CD4-positive, CD25-positive, alpha-beta regulatory T cell (primary cell): ENCODE measurements around the gene PRELID3B. TPM values are rescaled to one million over a fixed set of nuclear protein-coding genes. Genes with fewer than 3 reads are reported as not detected.

Experiments
- ATAC-seq, 2 donors: fragments of 150-1000 bp; cut with Tn5 transposase; one replicate each; pipeline ENCODE4 v1.10.0; 2021; ENCODE audit warnings: low read depth in 2 of 2, moderate number of reproducible peaks in 2 of 2, moderate library complexity in 1 of 2
- DNase-seq, 3 donors: peaks; one replicate each; pipeline versions ENCODE4 v3.0.0 to v3.0.0-alpha.2; 2012 to 2022; ENCODE audit warnings: mixed read lengths in 1 of 3
- H3K27ac ChIP-seq: one replicate; pipeline ENCODE4 v1.7.0; 2013; ENCODE audit warnings: mild to moderate bottlenecking, low read length; ENCODE audit not compliant: insufficient read depth, poor library complexity, severe bottlenecking
- H3K27me3 ChIP-seq: one replicate; pipeline ENCODE4 v1.7.0; 2013; ENCODE audit warnings: low read length; ENCODE audit not compliant: control insufficient read depth, insufficient read depth
- H3K36me3 ChIP-seq: one replicate; pipeline ENCODE4 v1.7.0; 2013; ENCODE audit warnings: mild to moderate bottlenecking, low read length, moderate library complexity; ENCODE audit not compliant: control insufficient read depth, insufficient read depth
- H3K4me1 ChIP-seq: 2 replicates; pipeline ENCODE4 v1.7.0; 2013; ENCODE audit warnings: mild to moderate bottlenecking, low read length; ENCODE audit not compliant: insufficient read depth, control insufficient read depth, poor library complexity, severe bottlenecking
- H3K4me3 ChIP-seq: one replicate; pipeline ENCODE4 v1.7.0; 2013; ENCODE audit warnings: low read depth, mild to moderate bottlenecking, low read length, moderate library complexity
- H3K9me3 ChIP-seq, 2 experiments: 1 replicate in 1 of 2; 2 replicates in 1 of 2; pipeline ENCODE4 v1.7.0; 2013; ENCODE audit warnings: low read length in 2 of 2, mild to moderate bottlenecking in 1 of 2, moderate library complexity in 1 of 2; ENCODE audit not compliant: control insufficient read depth in 2 of 2
- H3K27ac Mint-ChIP-seq, 3 donors: one replicate each; pipeline ENCODE4 v1.8.0; 2020 to 2022; ENCODE audit warnings: mild to moderate bottlenecking in 3 of 3, mixed read lengths in 3 of 3, moderate library complexity in 2 of 3
- H3K27me3 Mint-ChIP-seq: one replicate; pipeline ENCODE4 v1.8.0; 2022; ENCODE audit warnings: mild to moderate bottlenecking, mixed read lengths
- H3K36me3 Mint-ChIP-seq: one replicate; pipeline ENCODE4 v1.8.0; 2020; ENCODE audit warnings: mixed read lengths
- H3K4me1 Mint-ChIP-seq, 4 donors: one replicate each; pipeline ENCODE4 v1.8.0; 2020 to 2022; ENCODE audit warnings: mixed read lengths in 4 of 4, mild to moderate bottlenecking in 1 of 4
- H3K4me3 Mint-ChIP-seq, 4 donors: one replicate each; pipeline ENCODE4 v1.8.0; 2020 to 2022; ENCODE audit warnings: mild to moderate bottlenecking in 4 of 4, mixed read lengths in 4 of 4, moderate library complexity in 3 of 4
- H3K9me3 Mint-ChIP-seq, 7 donors: one replicate each; pipeline ENCODE4 v1.8.0; 2020 to 2022; ENCODE audit warnings: mixed read lengths in 7 of 7, mild to moderate bottlenecking in 3 of 7, moderate library complexity in 2 of 7
- polyA plus RNA-seq, 4 donors: library from polyadenylated mRNA; unstranded; fragments of 300-500 nt; fragmentation: Illumina TruSeq; gene quantifications; one replicate each; pipeline ENCODE4 v1.2.3, GENCODE V29; 2021
- total RNA-seq: library from RNA; stranded (reverse); gene quantifications from one replicate; pipeline ENCODE4 v1.2.3, GENCODE V29; 2022

The PRELID3B gene
- total and polyA plus RNA-seq, 5 donors from 2014 or later = 33.8 to 50.4 (median 41.3) TPM

GRCh38 chr20:59032023-59032712 lies 10.4 kb downstream of the PRELID3B start, which contains the start of gene ATP5F1E:
Gene ATP5F1E, minus strand, starts transcription at chr20:59032335. Its CDS starts 84 bp downstream, at chr20:59032251.
- peak; percentile 97 to 98 for ATAC-seq
- Mint-ChIP-seq H3K4me3 (peak within 1 kb of the TSS; percentile 90 to 96 (median 94)), H3K9me3 (no peaks in the 10 kb centered on the region), H3K27ac (peak within 1 kb of the TSS; percentile 93 to 95 (median 95)), H3K36me3 (peaks cover 44% of the 10 kb centered on the region), H3K27me3 (no peaks in the 10 kb centered on the region), H3K4me1 (peaks cover 29 to 64% (median 54%) of the 10 kb centered on the region in 4 donors)
- Histone ChIP-seq H3K36me3 (peaks cover 57% of the 10 kb centered on the region), H3K27ac (peak within 1 kb of the TSS; percentile 90), H3K27me3 (no peaks in the 10 kb centered on the region), H3K4me1 (peaks cover 53% of the 10 kb centered on the region), H3K4me3 (peak within 1 kb of the TSS; percentile 91), H3K9me3 (no peaks in the 10 kb centered on the region)
- DNase-seq = peak; percentile 97 to 98 (median 97)

DNA sequence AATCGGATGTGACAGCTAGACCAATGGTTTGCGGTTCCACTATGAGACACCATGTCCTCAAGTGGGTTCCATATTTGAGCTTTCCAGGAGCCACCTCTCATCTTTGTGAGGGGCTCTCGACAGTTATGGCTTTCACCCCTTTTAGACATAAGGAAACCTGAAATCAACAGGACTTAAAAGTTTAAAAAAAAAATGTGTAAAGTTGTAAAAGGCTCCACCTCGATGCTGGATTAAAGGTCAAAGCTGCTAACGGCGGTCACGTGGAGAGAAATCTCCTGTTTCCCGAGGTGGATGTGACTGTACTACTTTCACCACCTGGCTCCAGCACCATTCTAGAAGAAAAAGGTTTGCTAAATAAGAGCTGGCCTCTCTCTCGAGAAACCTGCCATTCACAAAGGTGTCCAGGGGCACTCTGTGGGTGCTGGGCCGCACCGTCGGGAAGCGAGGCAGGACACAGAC lies 11.0 kb downstream of the PRELID3B start:
- Histone ChIP-seq H3K36me3 (peaks cover 59% of the 10 kb centered on the region), H3K27ac (peak overlapping the region; percentile 90), H3K27me3 (no peaks in the 10 kb centered on the region), H3K4me1 (peaks cover 56% of the 10 kb centered on the region), H3K9me3 (no peaks in the 10 kb centered on the region), H3K4me3 (peak overlapping the region; percentile 91)
- Mint-ChIP-seq H3K27me3 (no peaks in the 10 kb centered on the region), H3K27ac (peak overlapping the region in 2 of 3 donors; percentile 91 to 95), H3K4me1 (peaks cover 35 to 68% (median 53%) of the 10 kb centered on the region in 4 donors), H3K36me3 (peaks cover 44% of the 10 kb centered on the region), H3K4me3 (peak overlapping the region; percentile 90 to 96 (median 94)), H3K9me3 (no peaks in the 10 kb centered on the region)
- ATAC-seq (no peak), DNase-seq (peak in 2 of 3 donors; percentile 26 to 61)

DNA sequence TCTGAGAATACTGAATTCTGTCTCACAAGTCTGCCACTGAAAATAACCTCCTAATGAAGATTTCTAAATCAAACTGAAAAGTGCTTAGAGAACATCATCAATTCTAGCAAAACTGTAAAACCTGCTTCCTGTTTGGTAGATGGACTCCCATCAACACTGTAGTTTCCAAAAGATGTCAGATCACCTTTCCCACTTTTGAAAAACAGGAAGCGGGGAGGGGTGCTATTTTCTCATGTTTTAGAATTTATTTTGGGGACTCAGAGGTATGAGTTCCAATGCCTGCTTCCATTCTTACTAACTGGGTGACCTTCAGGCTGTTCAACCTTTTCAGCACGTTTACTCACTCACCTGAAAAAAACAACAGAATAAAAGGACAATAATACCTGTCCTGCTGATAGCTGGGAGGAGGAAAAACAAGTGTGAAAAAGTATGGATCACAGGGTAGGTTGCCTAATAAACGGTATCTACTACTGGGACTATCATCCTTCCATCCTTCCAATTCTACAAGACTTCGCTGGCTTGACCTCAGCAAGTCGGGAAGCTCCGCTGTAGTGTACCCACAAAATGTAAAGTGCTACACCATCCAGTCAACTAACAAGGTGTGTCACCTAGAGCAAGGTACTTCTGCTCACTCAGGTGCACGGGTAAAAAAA lies 11.5 kb downstream of the PRELID3B start:
- H3K36me3 ChIP-seq = peaks cover 60% of the 10 kb centered on the region
- peak overlapping the region; percentile 90 for H3K27ac ChIP-seq
- peaks cover 45% of the 10 kb centered on the region for H3K36me3 Mint-ChIP-seq

DNA sequence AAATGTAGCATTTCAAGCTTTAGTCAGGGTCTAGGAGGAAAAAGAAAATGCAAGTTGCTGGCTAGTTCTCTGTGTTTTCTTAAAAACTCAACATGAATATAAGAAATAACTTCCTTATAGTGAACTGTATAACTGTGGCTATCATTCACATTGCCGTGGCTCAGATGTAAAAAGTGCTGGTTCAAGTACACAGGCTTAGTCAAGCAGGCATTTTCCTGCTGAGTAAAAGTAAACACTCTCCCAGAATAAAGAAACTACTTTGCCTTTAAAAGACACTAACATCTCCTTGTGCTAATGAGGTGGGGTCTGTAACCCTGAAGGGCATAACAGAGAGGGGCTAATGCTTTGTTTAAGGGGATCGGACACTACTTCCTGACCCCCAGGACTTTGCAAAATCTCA lies 13.8 kb downstream of the PRELID3B start:
- DNase-seq (no peak), ATAC-seq (no peak)
- H3K27me3 Mint-ChIP-seq = no peaks in the 10 kb centered on the region
- H3K4me1 ChIP-seq = peaks cover 58% of the 10 kb centered on the region
- no peaks in the 10 kb centered on the region for H3K27me3 ChIP-seq
- peaks cover 45% of the 10 kb centered on the region for H3K36me3 Mint-ChIP-seq
- H3K27ac Mint-ChIP-seq = peak overlapping the region in 2 of 3 donors; percentile 53 to 71
- H3K9me3 Mint-ChIP-seq = no peaks in the 10 kb centered on the region
- H3K4me1 Mint-ChIP-seq = peaks cover 37 to 68% (median 57%) of the 10 kb centered on the region in 4 donors
- H3K9me3 ChIP-seq = no peaks in the 10 kb centered on the region
- peak overlapping the region; percentile 91 for H3K4me3 ChIP-seq
- H3K27ac ChIP-seq = no peak overlapping the region
- peaks cover 66% of the 10 kb centered on the region for H3K36me3 ChIP-seq
- H3K4me3 Mint-ChIP-seq = peak overlapping the region; percentile 67 to 96 (median 90)

More for the DNA sequence above, 11.5 kb downstream of the PRELID3B start:
- H3K9me3 ChIP-seq = no peaks in the 10 kb centered on the region
- peaks cover 58% of the 10 kb centered on the region for H3K4me1 ChIP-seq
- H3K4me3 Mint-ChIP-seq = peak overlapping the region; percentile 90 to 96 (median 94)
- no peak for ATAC-seq
- H3K9me3 Mint-ChIP-seq = no peaks in the 10 kb centered on the region
- peaks cover 41 to 70% (median 58%) of the 10 kb centered on the region in 4 donors for H3K4me1 Mint-ChIP-seq
- no peaks in the 10 kb centered on the region for H3K27me3 Mint-ChIP-seq
- no peaks in the 10 kb centered on the region for H3K27me3 ChIP-seq
- peak overlapping the region; percentile 91 for H3K4me3 ChIP-seq
- H3K27ac Mint-ChIP-seq = peak overlapping the region in 2 of 3 donors; percentile 91 to 95
- DNase-seq = no peak

GRCh38 chr20:59027741-59028320 lies 14.8 kb downstream of the PRELID3B start:
- peaks cover 37 to 66% (median 55%) of the 10 kb centered on the region in 4 donors for H3K4me1 Mint-ChIP-seq
- peak overlapping the region in 2 of 3 donors; percentile 2 to 11 for H3K27ac Mint-ChIP-seq

DNA sequence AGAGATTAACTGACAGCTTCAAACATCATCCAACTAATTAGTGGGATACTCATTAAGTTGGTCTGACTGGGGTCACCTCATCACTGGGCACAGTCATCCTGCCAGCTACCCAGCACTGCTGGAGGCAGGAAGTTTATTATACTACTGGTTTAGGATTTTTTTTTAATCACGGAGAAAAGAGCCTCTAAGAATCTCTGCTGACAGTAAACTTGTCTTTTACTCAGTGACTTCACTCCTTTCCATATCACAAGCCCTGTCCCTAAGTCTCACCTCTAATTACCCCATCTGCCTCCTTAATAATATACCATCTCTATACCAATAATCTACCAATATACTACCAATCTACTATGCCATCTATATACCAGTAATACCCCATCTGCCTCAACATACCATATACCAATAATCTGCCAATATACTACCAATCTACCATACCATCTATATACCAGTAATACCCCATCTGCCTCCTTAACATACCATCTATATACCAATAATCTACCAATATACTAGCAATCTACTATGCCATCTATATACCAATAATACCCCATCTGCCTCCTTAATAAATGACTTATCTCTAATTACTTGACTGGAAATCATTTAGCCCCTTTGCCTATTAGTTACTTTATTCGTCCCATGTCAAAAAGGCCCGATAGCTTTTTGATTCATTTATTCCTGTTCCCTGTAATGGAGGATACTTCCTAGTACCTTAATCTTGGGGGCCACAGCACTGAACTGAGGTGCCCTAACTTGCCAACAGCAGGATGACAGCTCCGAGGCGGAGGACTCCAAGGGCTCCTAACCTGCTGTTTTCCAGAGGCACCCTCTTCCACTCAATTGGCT lies 15.5 kb downstream of the PRELID3B start:
- H3K9me3 ChIP-seq = no peaks in the 10 kb centered on the region
- ATAC-seq = no peak
- H3K4me3 Mint-ChIP-seq = peak overlapping the region in 3 of 4 donors; percentile 6 to 66 (median 51)
- peaks cover 52% of the 10 kb centered on the region for H3K36me3 Mint-ChIP-seq
- peaks cover 37 to 66% (median 57%) of the 10 kb centered on the region in 4 donors for H3K4me1 Mint-ChIP-seq
- H3K27me3 Mint-ChIP-seq = no peaks in the 10 kb centered on the region
- peak overlapping the region; percentile 30 for H3K4me3 ChIP-seq
- H3K4me1 ChIP-seq = peaks cover 53% of the 10 kb centered on the region
- no peak overlapping the region for H3K27ac ChIP-seq
- DNase-seq = no peak
- peak overlapping the region; percentile 2 to 31 (median 11) for H3K27ac Mint-ChIP-seq
- no peaks in the 10 kb centered on the region for H3K27me3 ChIP-seq
- no peaks in the 10 kb centered on the region for H3K9me3 Mint-ChIP-seq
- peaks cover 76% of the 10 kb centered on the region for H3K36me3 ChIP-seq

More at GRCh38 chr20:59027741-59028320, 14.8 kb downstream of the PRELID3B start:
- peaks cover 56% of the 10 kb centered on the region for H3K4me1 ChIP-seq
- peak overlapping the region; percentile 91 for H3K4me3 ChIP-seq
- ATAC-seq (no peak), DNase-seq (no peak)
- Mint-ChIP-seq H3K9me3 (no peaks in the 10 kb centered on the region), H3K4me3 (peak overlapping the region in 3 of 4 donors; percentile 11 to 51 (median 22)), H3K36me3 (peaks cover 46% of the 10 kb centered on the region), H3K27me3 (no peaks in the 10 kb centered on the region)
- no peaks in the 10 kb centered on the region for H3K9me3 ChIP-seq
- H3K27me3 ChIP-seq = no peaks in the 10 kb centered on the region
- no peak overlapping the region for H3K27ac ChIP-seq
- H3K36me3 ChIP-seq = peaks cover 75% of the 10 kb centered on the region

GRCh38 chr20:59025511-59025910 lies 17.1 kb downstream of the PRELID3B start:
- no peaks in the 10 kb centered on the region for H3K9me3 Mint-ChIP-seq
- H3K36me3 ChIP-seq = peaks cover 76% of the 10 kb centered on the region

More at GRCh38 chr20:59025511-59025910, 17.1 kb downstream of the PRELID3B start:
- no peak overlapping the region for H3K27ac ChIP-seq
- H3K27me3 ChIP-seq = no peaks in the 10 kb centered on the region
- DNase-seq = no peak
- Mint-ChIP-seq H3K4me3 (peak overlapping the region in 2 of 4 donors; percentile 0 to 51), H3K4me1 (peaks cover 31 to 57% (median 51%) of the 10 kb centered on the region in 4 donors), H3K36me3 (peaks cover 56% of the 10 kb centered on the region), H3K27me3 (no peaks in the 10 kb centered on the region), H3K27ac (peak overlapping the region in 2 of 3 donors; percentile 42 to 87)
- H3K4me3 ChIP-seq = no peak overlapping the region
- H3K9me3 ChIP-seq = no peaks in the 10 kb centered on the region
- H3K4me1 ChIP-seq = peaks cover 39% of the 10 kb centered on the region
- no peak for ATAC-seq
